Measurements from ENCODE around the gene GCNA.
A peak's percentile ranks its signal among the peaks of the same experiment; 100 is the strongest.

Gene GCNA, protein sequence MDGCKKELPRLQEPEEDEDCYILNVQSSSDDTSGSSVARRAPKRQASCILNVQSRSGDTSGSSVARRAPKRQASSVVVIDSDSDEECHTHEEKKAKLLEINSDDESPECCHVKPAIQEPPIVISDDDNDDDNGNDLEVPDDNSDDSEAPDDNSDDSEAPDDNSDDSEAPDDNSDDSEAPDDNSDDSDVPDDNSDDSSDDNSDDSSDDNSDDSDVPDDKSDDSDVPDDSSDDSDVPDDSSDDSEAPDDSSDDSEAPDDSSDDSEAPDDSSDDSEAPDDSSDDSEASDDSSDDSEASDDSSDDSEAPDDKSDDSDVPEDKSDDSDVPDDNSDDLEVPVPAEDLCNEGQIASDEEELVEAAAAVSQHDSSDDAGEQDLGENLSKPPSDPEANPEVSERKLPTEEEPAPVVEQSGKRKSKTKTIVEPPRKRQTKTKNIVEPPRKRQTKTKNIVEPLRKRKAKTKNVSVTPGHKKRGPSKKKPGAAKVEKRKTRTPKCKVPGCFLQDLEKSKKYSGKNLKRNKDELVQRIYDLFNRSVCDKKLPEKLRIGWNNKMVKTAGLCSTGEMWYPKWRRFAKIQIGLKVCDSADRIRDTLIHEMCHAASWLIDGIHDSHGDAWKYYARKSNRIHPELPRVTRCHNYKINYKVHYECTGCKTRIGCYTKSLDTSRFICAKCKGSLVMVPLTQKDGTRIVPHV

DNA sequence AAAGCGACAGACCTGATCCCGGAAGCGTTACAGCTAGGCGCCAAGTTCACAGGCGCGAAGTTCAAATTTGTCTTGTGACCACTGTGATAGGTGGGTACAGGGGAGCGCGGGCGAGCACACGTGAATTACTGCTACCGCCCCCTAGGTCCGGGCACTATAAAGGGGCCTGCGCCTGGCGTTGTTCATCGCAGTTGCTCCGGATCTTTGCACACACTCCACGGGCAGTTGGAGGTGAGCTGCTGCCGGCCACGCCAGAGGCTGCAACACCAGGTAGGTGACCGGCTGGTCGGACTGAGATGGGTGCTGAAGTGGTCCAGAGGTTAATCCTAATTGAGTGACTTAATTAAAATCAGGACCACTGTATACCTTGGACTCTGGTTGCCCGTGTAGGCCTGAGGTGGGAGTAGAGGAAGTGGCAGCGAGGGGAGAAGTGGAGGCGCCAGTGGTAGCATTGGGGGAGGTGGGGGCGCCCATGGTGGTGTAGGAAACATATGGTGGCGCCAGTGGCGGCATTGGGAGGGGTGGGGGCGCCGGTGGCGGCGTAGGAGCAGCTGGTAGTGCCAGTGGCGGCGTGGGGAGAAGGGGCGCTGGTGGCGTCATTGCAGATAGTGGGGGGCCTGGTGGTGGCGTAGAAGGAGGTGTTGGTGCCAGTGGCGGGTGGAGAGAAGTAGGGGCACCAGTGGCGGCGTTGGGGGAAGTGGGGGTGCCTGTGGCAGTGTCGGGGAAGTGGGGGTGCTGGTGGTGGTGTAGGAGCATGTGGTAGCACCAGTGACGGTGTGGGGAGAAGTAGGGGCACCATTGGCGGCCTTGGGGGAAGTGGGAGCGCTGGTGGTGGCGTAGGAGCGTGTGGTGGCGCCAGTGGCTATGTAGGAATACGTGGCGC is at the start of gene GCNA:
GCNA (plus strand) TSS at position 185 of the 883 bp plus-strand sequence. CDS start 2,385 bp downstream, outside the sequence.
- H3K27ac ChIP-seq, result no peak within 1 kb of the TSS
- H3K4me2 ChIP-seq, result no peak within 1 kb of the TSS
- H3K27me3 ChIP-seq, result peaks cover 44 to 71% (median 57%) of the 10 kb centered on the region in 11 experiments
- H4K20me1 ChIP-seq, result peaks cover 0 to 51% (median 9%) of the 10 kb centered on the region in 11 experiments; a peak in 13 of 22 replicates
- no peak for TF ChIP-seq Cebpa-rat (IDR thresholded peaks at IDR 0.05)
- H3K4me3 ChIP-seq, result no peak within 1 kb of the TSS
- 0 out of 22 replicates have a peak, but pooled peaks cover 0 to 8% (median 0%) of the 10 kb centered on the region in 11 experiments for H3K9me3 ChIP-seq (replicated peaks in 1 of 11)
- peaks cover 24 to 50% (median 38%) of the 10 kb centered on the region in 11 experiments; a peak in 20 of 22 replicates for H3K36me3 ChIP-seq
- no peaks in the 10 kb centered on the region for H3K4me1 ChIP-seq
- no peak within 1 kb of the TSS for H3K9ac ChIP-seq

DNA sequence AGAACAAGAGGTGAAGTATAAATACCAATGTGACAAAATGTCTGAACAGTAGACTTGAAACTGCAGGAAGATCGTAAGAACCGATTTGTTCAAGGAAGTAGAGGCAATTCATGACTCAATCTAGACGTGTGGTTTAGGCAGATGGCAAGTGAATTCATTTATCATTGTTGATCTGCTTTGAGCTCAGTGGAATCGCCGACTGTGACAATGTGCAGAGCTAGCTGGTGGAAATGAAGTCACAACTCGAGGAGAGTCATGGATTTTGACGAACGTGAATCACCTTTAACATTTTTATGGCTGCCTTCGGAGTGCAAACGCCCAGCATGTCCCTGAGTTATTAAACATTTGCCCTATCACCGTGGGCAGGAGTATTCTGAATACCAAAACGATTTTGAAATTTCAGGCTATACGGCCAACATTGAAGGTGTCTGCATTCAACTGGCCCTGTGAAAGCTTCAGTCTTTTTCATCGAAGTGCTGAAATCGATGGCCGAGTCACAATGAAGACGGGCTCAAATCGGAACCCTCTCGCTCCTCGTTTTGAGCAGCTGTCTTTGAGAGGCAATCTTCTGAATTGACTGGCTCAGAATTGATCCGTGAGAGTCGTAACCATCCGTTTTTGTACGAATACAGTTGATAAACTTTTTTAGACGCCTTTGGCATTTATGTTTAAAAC is 46.0 kb upstream of the GCNA start:
- H4K20me1 ChIP-seq, result peaks cover 28 to 38% (median 34%) of the 10 kb centered on the region in 11 experiments
- peaks cover 0 to 11% (median 4%) of the 10 kb centered on the region in 11 experiments; a peak in 6 of 22 replicates for H3K36me3 ChIP-seq
- peak overlapping the region; percentile 67 to 83 (median 75) for H3K4me2 ChIP-seq
- peak overlapping the region; percentile 79 to 96 (median 93) for H3K9ac ChIP-seq
- H3K27ac ChIP-seq, result peak overlapping the region; percentile 82 to 97 (median 94)
- no peak; a peak in 1 of 22 replicates for TF ChIP-seq Cebpa-rat (IDR thresholded peaks at IDR 0.05)
- H3K4me3 ChIP-seq, result peak overlapping the region; percentile 71 to 94 (median 84)
- H3K27me3 ChIP-seq, result peaks cover 11 to 73% (median 55%) of the 10 kb centered on the region in 11 experiments; a peak in 20 of 22 replicates
- peaks cover 18 to 53% (median 32%) of the 10 kb centered on the region in 11 experiments; a peak in 21 of 22 replicates for H3K9me3 ChIP-seq (replicated peaks in 1 of 11)
- H3K4me1 ChIP-seq, result peaks cover 5 to 23% (median 18%) of the 10 kb centered on the region in 10 experiments; a peak in 18 of 20 replicates

DNA sequence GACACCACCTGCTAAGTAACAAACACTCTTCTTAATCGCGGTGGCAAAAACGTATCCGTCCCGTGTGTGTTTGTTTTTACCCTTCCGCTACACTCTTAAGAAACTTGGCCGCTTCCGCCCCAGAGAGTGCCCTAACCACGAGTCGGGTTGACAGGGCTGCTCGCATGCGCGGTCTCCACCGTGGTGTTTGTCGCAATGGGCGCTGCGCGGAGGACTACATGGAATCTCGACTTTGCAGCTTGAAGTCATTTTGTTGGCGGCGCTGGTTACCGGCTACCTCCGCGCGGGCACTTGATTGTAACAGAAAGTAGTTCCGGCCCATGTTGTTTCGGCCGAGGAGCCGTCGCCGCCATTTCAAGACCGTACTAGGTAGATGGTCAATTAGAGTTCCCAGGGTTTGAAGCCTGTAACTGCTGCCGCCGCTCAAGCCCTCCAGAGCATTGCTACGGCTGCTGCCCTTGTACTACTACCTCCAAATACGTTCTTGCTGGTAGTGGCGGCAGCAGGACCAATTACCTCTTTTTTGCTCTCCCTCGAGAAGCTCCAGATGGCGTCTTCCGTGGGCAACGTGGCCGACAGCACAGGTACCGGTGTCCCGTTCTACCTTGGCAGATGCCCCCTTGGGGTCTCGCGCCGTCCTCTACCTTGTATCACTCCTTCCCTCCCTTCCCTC is 45.3 kb upstream of the GCNA start, which contains the start of gene OGT:
OGT (plus strand) TSS at position 352 of the 673 bp plus-strand sequence; CDS start at position 548, 196 bp downstream.
- Histone ChIP-seq H3K4me3 (peak within 1 kb of the TSS; percentile 71 to 94 (median 84)), H3K27ac (peak within 1 kb of the TSS; percentile 82 to 97 (median 94)), H3K4me2 (peak within 1 kb of the TSS; percentile 67 to 85 (median 81)), H3K36me3 (peaks cover 2 to 18% (median 11%) of the 10 kb centered on the region in 11 experiments; a peak in 11 of 22 replicates), H3K27me3 (peaks cover 14 to 71% (median 55%) of the 10 kb centered on the region in 11 experiments; a peak in 20 of 22 replicates), H3K9ac (peak within 1 kb of the TSS; percentile 89 to 96 (median 93)), H4K20me1 (peaks cover 35 to 45% (median 40%) of the 10 kb centered on the region in 11 experiments), H3K4me1 (peaks cover 8 to 30% (median 21%) of the 10 kb centered on the region in 10 experiments; a peak in 19 of 20 replicates), H3K9me3 (replicated peaks in 1 of 11) (peaks cover 18 to 53% (median 32%) of the 10 kb centered on the region in 11 experiments; a peak in 21 of 22 replicates)
- TF ChIP-seq Cebpa-rat (IDR thresholded peaks at IDR 0.05), result peak in 2 of 11 experiments; percentile 38 to 48; a peak in 2 of 22 replicates

DNA sequence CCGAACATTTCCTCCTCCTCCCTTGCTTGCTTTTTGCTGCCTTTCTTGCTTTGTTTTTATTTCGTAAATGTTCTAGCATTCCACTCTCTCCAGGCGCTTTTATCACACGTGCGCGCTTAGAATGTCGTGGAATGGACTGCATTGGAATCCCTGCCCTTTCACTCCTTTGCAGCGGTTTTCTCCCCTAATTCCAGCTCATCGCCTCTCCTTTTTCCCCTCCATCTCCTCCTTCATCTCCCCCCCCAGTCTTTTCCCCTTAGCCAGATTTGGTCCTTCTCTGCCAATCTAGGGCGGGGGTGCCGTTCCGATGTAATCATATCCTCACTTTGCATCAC is 44.8 kb upstream of the GCNA start:
- peaks cover 15 to 69% (median 52%) of the 10 kb centered on the region in 11 experiments; a peak in 20 of 22 replicates for H3K27me3 ChIP-seq
- H3K9me3 ChIP-seq (replicated peaks in 1 of 11), result peaks cover 17 to 50% (median 31%) of the 10 kb centered on the region in 11 experiments; a peak in 21 of 22 replicates
- TF ChIP-seq Cebpa-rat (IDR thresholded peaks at IDR 0.05), result no peak

DNA sequence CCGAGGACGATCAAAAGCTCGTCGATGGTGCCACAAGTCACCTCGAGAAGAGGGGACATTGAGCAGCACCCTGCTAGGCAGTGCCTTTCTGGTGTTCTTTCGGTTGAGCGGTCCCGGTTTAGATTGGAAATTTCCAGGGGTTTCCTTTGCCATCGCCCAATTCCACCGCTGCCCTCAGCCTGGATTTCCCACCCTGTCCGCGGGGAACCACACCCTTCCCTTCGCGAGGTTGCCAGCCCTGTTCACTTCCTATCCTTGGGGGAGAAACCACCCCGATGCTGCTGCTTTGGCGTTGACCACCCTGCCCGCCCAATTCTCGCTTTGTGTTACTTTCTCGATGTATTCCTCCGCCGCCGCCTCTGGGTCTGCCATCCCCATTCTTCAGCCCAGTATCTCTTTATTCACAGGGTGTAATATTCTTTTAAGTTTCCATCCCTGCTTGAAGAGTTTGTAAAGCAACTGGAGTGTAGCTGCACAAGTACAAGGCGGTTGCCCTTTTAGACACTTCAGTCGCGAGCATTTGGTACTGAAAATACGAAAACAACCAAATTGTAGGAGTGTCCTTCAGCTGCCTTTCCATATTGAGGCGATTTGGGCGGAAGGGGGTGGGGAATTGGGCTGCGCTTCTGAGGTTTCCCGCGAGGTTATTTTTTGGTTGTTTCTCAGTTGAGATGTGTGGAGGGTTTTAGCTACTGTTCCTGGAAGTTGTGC is 44.2 kb upstream of the GCNA start:
- Histone ChIP-seq H3K36me3 (peaks cover 3 to 29% (median 18%) of the 10 kb centered on the region in 11 experiments; a peak in 13 of 22 replicates), H3K9me3 (replicated peaks in 1 of 11) (peaks cover 12 to 45% (median 25%) of the 10 kb centered on the region in 11 experiments; a peak in 20 of 22 replicates), H3K4me1 (peaks cover 9 to 41% (median 24%) of the 10 kb centered on the region in 10 experiments), H3K27me3 (peaks cover 15 to 74% (median 56%) of the 10 kb centered on the region in 11 experiments; a peak in 21 of 22 replicates), H3K4me2 (peak overlapping the region; percentile 65 to 85 (median 78); a peak in 21 of 22 replicates), H3K4me3 (peak overlapping the region; percentile 71 to 94 (median 84)), H3K27ac (peak overlapping the region; percentile 82 to 97 (median 94)), H4K20me1 (peaks cover 46 to 56% (median 51%) of the 10 kb centered on the region in 11 experiments), H3K9ac (peak overlapping the region; percentile 89 to 96 (median 93))
- no peak for TF ChIP-seq Cebpa-rat (IDR thresholded peaks at IDR 0.05)

More for the DNA sequence above, 44.8 kb upstream of the GCNA start:
- Histone ChIP-seq H3K4me2 (peak overlapping the region in 8 of 11 experiments; percentile 10 to 85 (median 70); a peak in 10 of 22 replicates), H4K20me1 (peaks cover 41 to 51% (median 46%) of the 10 kb centered on the region in 11 experiments), H3K9ac (peak overlapping the region; percentile 89 to 96 (median 93)), H3K27ac (peak overlapping the region; percentile 82 to 97 (median 94)), H3K4me1 (peaks cover 9 to 35% (median 22%) of the 10 kb centered on the region in 10 experiments; a peak in 19 of 20 replicates), H3K4me3 (peak overlapping the region; percentile 71 to 94 (median 84)), H3K36me3 (peaks cover 3 to 24% (median 13%) of the 10 kb centered on the region in 11 experiments; a peak in 11 of 22 replicates)

DNA sequence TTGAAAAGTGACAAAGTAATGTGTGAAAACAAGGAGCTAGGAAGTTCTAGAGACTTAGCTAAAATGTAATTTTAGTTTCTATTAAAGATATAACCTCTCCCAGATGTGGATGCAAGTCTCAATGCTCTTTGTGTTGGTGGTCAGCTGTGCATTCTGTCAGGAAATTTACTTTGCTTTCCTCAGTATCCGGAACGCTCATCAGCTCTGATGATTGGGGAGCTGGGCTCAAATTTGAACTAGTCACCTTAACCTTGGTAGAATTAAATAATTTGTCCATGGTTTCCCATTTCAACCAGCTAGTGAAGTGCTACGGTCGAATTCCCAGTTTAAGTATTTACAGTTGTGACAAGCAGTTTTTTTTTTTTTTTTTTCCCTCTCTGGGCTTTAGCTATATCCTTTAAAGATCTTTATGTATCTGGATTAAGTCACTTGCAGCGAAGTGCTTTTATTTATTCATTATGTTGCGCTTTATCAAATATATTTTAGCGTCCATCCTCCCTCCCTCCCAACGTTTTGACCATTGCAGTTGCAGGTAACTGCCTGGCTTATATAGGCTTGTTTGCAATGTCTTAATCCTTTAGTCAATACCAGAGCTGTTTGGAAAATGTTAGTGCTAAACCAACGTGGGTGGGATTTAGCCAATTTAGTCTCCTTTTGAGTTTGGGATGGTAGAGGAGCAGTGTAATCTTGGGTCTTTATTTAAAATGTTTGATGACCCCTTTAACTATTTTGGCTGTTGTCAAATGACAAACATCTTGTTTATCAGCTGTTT is 43.3 kb upstream of the GCNA start:
- Histone ChIP-seq H4K20me1 (peaks cover 56 to 66% (median 61%) of the 10 kb centered on the region in 11 experiments), H3K9me3 (replicated peaks in 1 of 11) (peaks cover 3 to 36% (median 16%) of the 10 kb centered on the region in 11 experiments; a peak in 18 of 22 replicates), H3K4me3 (peak overlapping the region; percentile 71 to 94 (median 84)), H3K4me2 (peak overlapping the region; percentile 65 to 85 (median 78)), H3K27me3 (peaks cover 13 to 79% (median 65%) of the 10 kb centered on the region in 11 experiments; a peak in 21 of 22 replicates), H3K9ac (peak overlapping the region; percentile 89 to 96 (median 93)), H3K27ac (peak overlapping the region; percentile 82 to 97 (median 94); a peak in 21 of 22 replicates), H3K4me1 (peaks cover 17 to 50% (median 32%) of the 10 kb centered on the region in 10 experiments), H3K36me3 (peaks cover 6 to 39% (median 27%) of the 10 kb centered on the region in 11 experiments; a peak in 15 of 22 replicates)
- TF ChIP-seq Cebpa-rat (IDR thresholded peaks at IDR 0.05), result no peak
